ENCODE results near the gene CEP95.

CEP95 gene

DNA sequence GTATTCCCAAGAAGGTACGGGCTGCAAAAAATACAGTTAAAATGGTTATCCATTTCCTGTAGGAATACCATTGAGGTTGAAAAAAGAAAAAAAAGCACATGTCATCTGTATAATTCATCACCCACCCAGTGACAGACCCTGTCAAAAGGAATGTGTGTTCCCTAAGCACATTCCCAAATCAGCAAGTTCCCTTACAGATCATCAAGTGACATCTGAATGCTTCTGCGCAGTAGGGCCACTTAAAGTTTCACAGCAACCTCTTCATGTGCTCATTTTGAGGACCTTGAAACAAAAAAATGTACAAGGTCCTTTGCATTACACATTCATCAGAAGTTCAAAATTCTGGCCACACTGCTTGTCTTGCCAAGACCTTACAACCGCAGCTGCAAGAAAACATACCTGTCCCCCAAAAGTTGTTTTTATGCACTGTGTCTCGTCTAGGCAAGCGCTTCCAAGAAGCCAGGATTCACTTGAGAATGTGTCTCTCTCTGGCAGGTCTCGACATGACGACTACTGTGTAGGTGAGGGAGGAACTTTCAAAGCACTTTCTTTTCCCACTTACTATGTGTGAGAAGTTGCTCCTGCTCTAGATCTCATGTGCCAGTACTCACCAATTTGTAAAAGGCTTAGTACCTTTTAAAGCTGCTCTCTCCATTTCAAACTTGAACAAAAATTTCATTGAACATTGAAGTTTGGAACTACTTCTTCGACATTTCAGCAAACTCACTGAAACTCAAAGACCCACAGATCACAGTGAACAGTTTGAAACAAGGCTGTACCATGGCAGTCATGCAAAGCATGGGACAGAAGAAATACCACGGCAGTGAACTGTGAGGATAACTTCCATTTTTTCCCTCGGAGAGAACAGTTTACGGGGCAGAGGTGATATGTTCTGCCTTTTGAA lies 5.7 kb upstream of the CEP95 start:
- no peak overlapping the region for H4K5ac ChIP-seq (ENCODE audit: low read length)
- no peak overlapping the region for H2BK15ac ChIP-seq (replicated peaks; ENCODE audit: low read depth)
- WGBS (ENCODE audit: extremely low coverage, insufficient coverage, low lambda C conversion rate), result no CpG with 5 or more reads among the region's 11 CpGs
- H3K79me1 ChIP-seq (ENCODE audit: low read length), result peaks cover 17% of the 10 kb centered on the region
- no peak for DNase-seq
- H3K9ac ChIP-seq (ENCODE audit: low read length), result no peak overlapping the region
- no peak overlapping the region for H3K23ac ChIP-seq (ENCODE audit: low read length)
- H3K4ac ChIP-seq (ENCODE audit: low read depth, low read length), result no peak overlapping the region
- H3K4me3 ChIP-seq (ENCODE audit: low read length), result no peak overlapping the region
- H3K36me3 ChIP-seq (ENCODE audit: control insufficient read depth, insufficient read depth, low read length), result peaks cover 31% of the 10 kb centered on the region
- H2BK120ac ChIP-seq (ENCODE audit: low read depth, low read length), result no peak overlapping the region
- H3K27me3 ChIP-seq (ENCODE audit: insufficient read depth, low read length, poor library complexity), result no peaks in the 10 kb centered on the region
- H3K18ac ChIP-seq (ENCODE audit: low read length), result no peak overlapping the region
- H4K8ac ChIP-seq (ENCODE audit: low read depth, low read length), result no peak overlapping the region
- H2AK5ac ChIP-seq (ENCODE audit: low read length), result no peak overlapping the region
- no peak overlapping the region for H3K4me2 ChIP-seq (ENCODE audit: low read length)
- H2BK5ac ChIP-seq (ENCODE audit: low read length), result no peak overlapping the region
- no peak overlapping the region for H3K27ac ChIP-seq (ENCODE audit: low read depth, low read length)
- no peak overlapping the region for H3K56ac ChIP-seq (ENCODE audit: low read length)
- no peaks in the 10 kb centered on the region for H3K4me1 ChIP-seq (ENCODE audit: control insufficient read depth, low read depth, low read length)
- peaks cover 54% of the 10 kb centered on the region for H3K79me2 ChIP-seq (ENCODE audit: control insufficient read depth, insufficient read depth, low read length)

DNA sequence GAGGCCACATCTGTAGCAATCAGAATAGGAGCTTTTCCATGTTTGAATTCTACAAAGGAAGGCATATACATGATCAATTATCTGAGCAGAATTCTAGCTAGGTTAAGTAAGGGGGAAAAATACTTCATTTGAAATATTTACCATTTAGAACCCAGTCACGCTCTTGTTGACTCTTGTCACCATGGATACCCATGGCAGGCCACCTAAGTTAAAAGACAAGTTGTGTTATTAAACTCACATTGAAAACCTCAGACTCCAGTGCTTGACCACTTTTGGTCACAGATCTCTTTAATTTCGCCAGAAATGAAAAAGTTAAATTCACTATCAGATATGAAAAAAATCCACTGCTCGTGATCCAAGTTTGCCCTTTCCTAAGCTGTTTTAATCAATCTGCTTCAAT lies 4.8 kb upstream of the CEP95 start:
- Histone ChIP-seq H2BK5ac (ENCODE audit: low read length) (no peak overlapping the region), H2BK120ac (ENCODE audit: low read depth, low read length) (no peak overlapping the region), H3K56ac (ENCODE audit: low read length) (no peak overlapping the region), H3K4me1 (ENCODE audit: control insufficient read depth, low read depth, low read length) (no peaks in the 10 kb centered on the region), H3K27ac (ENCODE audit: low read depth, low read length) (no peak overlapping the region), H3K9ac (ENCODE audit: low read length) (no peak overlapping the region), H3K36me3 (ENCODE audit: control insufficient read depth, insufficient read depth, low read length) (peaks cover 31% of the 10 kb centered on the region), H3K79me1 (ENCODE audit: low read length) (peaks cover 17% of the 10 kb centered on the region), H3K27me3 (ENCODE audit: insufficient read depth, low read length, poor library complexity) (no peaks in the 10 kb centered on the region), H4K5ac (ENCODE audit: low read length) (no peak overlapping the region), H3K79me2 (ENCODE audit: control insufficient read depth, insufficient read depth, low read length) (peaks cover 54% of the 10 kb centered on the region), H3K23ac (ENCODE audit: low read length) (no peak overlapping the region), H4K8ac (ENCODE audit: low read depth, low read length) (no peak overlapping the region), H3K4me3 (ENCODE audit: low read length) (no peak overlapping the region), H3K4me2 (ENCODE audit: low read length) (no peak overlapping the region), H3K18ac (ENCODE audit: low read length) (no peak overlapping the region), H2BK15ac (replicated peaks; ENCODE audit: low read depth) (no peak overlapping the region), H2AK5ac (ENCODE audit: low read length) (no peak overlapping the region), H3K4ac (ENCODE audit: low read depth, low read length) (no peak overlapping the region)
- no CpG with 5 or more reads among the region's 3 CpGs for WGBS (ENCODE audit: extremely low coverage, insufficient coverage, low lambda C conversion rate)
- no peak for DNase-seq

DNA sequence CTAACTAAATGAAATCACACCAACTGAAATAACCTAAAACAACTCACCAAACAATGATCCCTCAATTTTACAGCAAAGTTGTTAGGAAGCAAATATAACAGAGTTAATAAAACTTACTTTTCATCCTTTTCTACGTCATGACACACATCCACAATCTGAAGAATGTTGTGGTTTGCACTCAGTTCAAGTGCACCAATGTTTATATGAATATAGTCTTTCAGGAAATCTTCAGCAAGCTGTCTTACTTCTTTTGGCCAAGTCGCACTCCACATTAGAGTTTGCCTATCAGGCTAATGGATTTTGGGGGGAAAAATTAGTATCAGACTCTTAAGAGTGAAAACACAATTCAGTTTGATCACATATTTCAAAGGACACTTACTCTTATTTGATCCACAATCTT lies 4.0 kb upstream of the CEP95 start:
- H3K27me3 ChIP-seq (ENCODE audit: insufficient read depth, low read length, poor library complexity), result no peaks in the 10 kb centered on the region
- no peak overlapping the region for H3K4me2 ChIP-seq (ENCODE audit: low read length)
- no peak overlapping the region for H4K8ac ChIP-seq (ENCODE audit: low read depth, low read length)
- no peak overlapping the region for H3K23ac ChIP-seq (ENCODE audit: low read length)
- WGBS (ENCODE audit: extremely low coverage, insufficient coverage, low lambda C conversion rate), result no CpG with 5 or more reads among the region's 2 CpGs
- no peak overlapping the region for H4K5ac ChIP-seq (ENCODE audit: low read length)
- no peak overlapping the region for H3K4ac ChIP-seq (ENCODE audit: low read depth, low read length)
- peaks cover 19% of the 10 kb centered on the region for H3K79me1 ChIP-seq (ENCODE audit: low read length)
- H3K27ac ChIP-seq (ENCODE audit: low read depth, low read length), result no peak overlapping the region
- H3K18ac ChIP-seq (ENCODE audit: low read length), result no peak overlapping the region
- H3K4me3 ChIP-seq (ENCODE audit: low read length), result no peak overlapping the region
- peaks cover 31% of the 10 kb centered on the region for H3K36me3 ChIP-seq (ENCODE audit: control insufficient read depth, insufficient read depth, low read length)
- H2BK120ac ChIP-seq (ENCODE audit: low read depth, low read length), result no peak overlapping the region
- H3K79me2 ChIP-seq (ENCODE audit: control insufficient read depth, insufficient read depth, low read length), result peaks cover 61% of the 10 kb centered on the region
- no peak for DNase-seq
- no peaks in the 10 kb centered on the region for H3K4me1 ChIP-seq (ENCODE audit: control insufficient read depth, low read depth, low read length)
- no peak overlapping the region for H3K9ac ChIP-seq (ENCODE audit: low read length)
- no peak overlapping the region for H2BK15ac ChIP-seq (replicated peaks; ENCODE audit: low read depth)
- no peak overlapping the region for H2AK5ac ChIP-seq (ENCODE audit: low read length)
- H2BK5ac ChIP-seq (ENCODE audit: low read length), result no peak overlapping the region
- H3K56ac ChIP-seq (ENCODE audit: low read length), result no peak overlapping the region

DNA sequence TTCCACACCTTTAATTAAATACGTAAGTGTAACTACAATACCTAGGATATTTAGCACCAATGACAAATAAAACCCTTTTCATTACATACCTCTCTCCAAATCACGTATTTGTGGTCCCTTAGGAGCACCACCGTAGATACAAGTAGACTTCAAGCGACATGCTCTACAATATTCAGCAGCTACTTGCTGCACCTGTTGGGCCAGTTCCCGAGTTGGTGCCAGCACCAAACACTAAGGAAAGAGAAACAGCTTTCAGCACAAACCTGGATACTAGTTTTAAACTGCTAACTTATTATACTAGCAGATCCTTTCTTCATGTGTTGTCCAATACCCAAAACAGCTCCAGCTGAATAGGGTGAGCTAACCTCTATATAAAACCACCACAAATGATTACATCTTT lies 3.4 kb upstream of the CEP95 start:
- Histone ChIP-seq H3K23ac (ENCODE audit: low read length) (no peak overlapping the region), H3K4me3 (ENCODE audit: low read length) (no peak overlapping the region), H4K8ac (ENCODE audit: low read depth, low read length) (no peak overlapping the region), H3K36me3 (ENCODE audit: control insufficient read depth, insufficient read depth, low read length) (peaks cover 31% of the 10 kb centered on the region), H2BK120ac (ENCODE audit: low read depth, low read length) (no peak overlapping the region), H3K79me2 (ENCODE audit: control insufficient read depth, insufficient read depth, low read length) (peaks cover 66% of the 10 kb centered on the region), H3K27ac (ENCODE audit: low read depth, low read length) (no peak overlapping the region), H3K4ac (ENCODE audit: low read depth, low read length) (no peak overlapping the region), H3K18ac (ENCODE audit: low read length) (no peak overlapping the region), H2BK5ac (ENCODE audit: low read length) (no peak overlapping the region), H4K5ac (ENCODE audit: low read length) (no peak overlapping the region), H3K56ac (ENCODE audit: low read length) (no peak overlapping the region), H2AK5ac (ENCODE audit: low read length) (no peak overlapping the region), H2BK15ac (replicated peaks; ENCODE audit: low read depth) (no peak overlapping the region), H3K4me1 (ENCODE audit: control insufficient read depth, low read depth, low read length) (no peaks in the 10 kb centered on the region), H3K9ac (ENCODE audit: low read length) (no peak overlapping the region), H3K4me2 (ENCODE audit: low read length) (no peak overlapping the region), H3K27me3 (ENCODE audit: insufficient read depth, low read length, poor library complexity) (no peaks in the 10 kb centered on the region), H3K79me1 (ENCODE audit: low read length) (peaks cover 19% of the 10 kb centered on the region)
- WGBS (ENCODE audit: extremely low coverage, insufficient coverage, low lambda C conversion rate), result 100% methylated on average over 1 of the region's 5 CpGs
- DNase-seq, result no peak

DNA sequence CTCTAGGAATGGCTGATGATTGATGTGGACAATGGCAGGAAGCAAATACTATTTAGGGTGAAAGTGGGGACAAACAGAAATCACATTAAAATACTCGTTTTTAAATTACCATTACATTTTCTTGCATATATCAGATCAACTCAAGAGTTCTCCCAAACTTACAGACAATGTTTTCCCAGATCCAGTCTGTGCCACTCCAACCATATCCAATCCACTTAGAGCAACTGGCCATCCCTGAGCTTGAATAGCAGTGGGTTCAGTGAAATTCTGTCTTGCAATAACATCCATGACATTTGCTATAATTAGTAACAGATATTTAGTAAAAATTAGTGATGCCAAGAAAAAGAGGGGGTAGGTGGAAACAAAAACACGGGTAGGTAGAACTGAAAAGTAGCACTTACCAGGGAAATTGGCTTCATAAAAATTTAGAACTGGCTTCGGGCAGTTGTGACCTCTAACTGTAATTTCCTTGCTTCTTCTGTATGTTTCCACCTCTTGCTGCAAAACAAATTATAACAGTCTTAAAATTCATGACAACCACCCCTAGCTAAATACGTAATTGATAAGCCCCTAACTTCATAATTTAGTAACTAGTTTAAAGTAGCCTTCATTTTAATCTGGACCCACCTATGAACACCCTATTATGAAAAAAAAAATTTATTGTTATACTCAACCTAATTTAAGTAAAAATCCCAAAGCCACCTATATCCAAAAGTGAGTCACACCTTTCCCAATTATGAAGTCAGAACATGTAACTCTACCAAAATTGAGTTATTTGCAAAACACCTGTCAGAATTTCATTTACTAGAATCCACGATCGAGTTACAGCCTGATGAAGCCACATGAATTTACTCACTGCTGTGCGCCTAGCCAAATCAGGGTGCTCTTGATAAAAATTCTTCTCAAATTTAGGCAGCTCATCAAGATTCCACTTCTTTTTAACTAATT lies 2.7 kb upstream of the CEP95 start:
- Histone ChIP-seq H3K36me3 (ENCODE audit: control insufficient read depth, insufficient read depth, low read length) (peaks cover 31% of the 10 kb centered on the region), H3K4me1 (ENCODE audit: control insufficient read depth, low read depth, low read length) (no peaks in the 10 kb centered on the region), H3K27ac (ENCODE audit: low read depth, low read length) (no peak overlapping the region)

More for the DNA sequence above, 2.7 kb upstream of the CEP95 start:
- Histone ChIP-seq H3K4ac (ENCODE audit: low read depth, low read length) (no peak overlapping the region), H3K27me3 (ENCODE audit: insufficient read depth, low read length, poor library complexity) (no peaks in the 10 kb centered on the region), H3K4me2 (ENCODE audit: low read length) (peak overlapping the region; percentile 93), H2AK5ac (ENCODE audit: low read length) (no peak overlapping the region), H2BK5ac (ENCODE audit: low read length) (no peak overlapping the region), H3K18ac (ENCODE audit: low read length) (no peak overlapping the region), H3K23ac (ENCODE audit: low read length) (no peak overlapping the region), H3K56ac (ENCODE audit: low read length) (peak overlapping the region; percentile 100), H4K8ac (ENCODE audit: low read depth, low read length) (no peak overlapping the region), H3K4me3 (ENCODE audit: low read length) (peak overlapping the region; percentile 100), H3K79me1 (ENCODE audit: low read length) (peaks cover 22% of the 10 kb centered on the region), H3K79me2 (ENCODE audit: control insufficient read depth, insufficient read depth, low read length) (peaks cover 71% of the 10 kb centered on the region), H3K9ac (ENCODE audit: low read length) (peak overlapping the region; percentile 100), H2BK120ac (ENCODE audit: low read depth, low read length) (no peak overlapping the region), H4K5ac (ENCODE audit: low read length) (no peak overlapping the region), H2BK15ac (replicated peaks; ENCODE audit: low read depth) (no peak overlapping the region)
- DNase-seq, result no peak
- WGBS (ENCODE audit: extremely low coverage, insufficient coverage, low lambda C conversion rate), result no CpG with 5 or more reads among the region's 7 CpGs

Measured in mesendoderm (in vitro differentiated cells).